ENCODE measurements around the gene NAA80.

- TF ChIP-seq CTCF (IDR thresholded peaks at IDR 0.05): no peak
- no peak for TF ChIP-seq POLR2A (IDR thresholded peaks at IDR 0.05)
These were observed 48.1 kb upstream of the NAA80 start for GRCh38 chr3:50347187-50347813.

Data from lower leg skin (tissue), 3 donors.